ENCODE measurements around the gene SPTBN1. TPM values are rescaled to one million over a fixed set of nuclear protein-coding genes. Genes with fewer than 3 reads are reported as not detected.

Gene SPTBN1
- polyA plus RNA-seq, 1 donor: 327 TPM

- DNase-seq: no peak
These were observed 21.4 kb upstream of the SPTBN1 start for GRCh38 chr2:54434711-54435110.

- DNase-seq: no peak
These were observed 20.6 kb upstream of the SPTBN1 start for GRCh38 chr2:54435325-54436226.

- no peak for DNase-seq
These were observed 18.5 kb upstream of the SPTBN1 start for GRCh38 chr2:54437588-54437987.

GRCh38 chr2:54438271-54438670 is 17.9 kb upstream of the SPTBN1 start:
- DNase-seq: no peak

- DNase-seq: no peak
These were observed 16.5 kb upstream of the SPTBN1 start for GRCh38 chr2:54439582-54439981.

- DNase-seq: no peak
These were observed 16.1 kb upstream of the SPTBN1 start for GRCh38 chr2:54440050-54440449.

- no peak for DNase-seq
These were observed 11.6 kb upstream of the SPTBN1 start for GRCh38 chr2:54444503-54444902.

- DNase-seq: no peak
These were observed 10.0 kb upstream of the SPTBN1 start for GRCh38 chr2:54446122-54446521.

GRCh38 chr2:54446625-54447024 is 9.5 kb upstream of the SPTBN1 start:
- no peak for DNase-seq

- DNase-seq: no peak
These were observed 1.5 kb upstream of the SPTBN1 start for GRCh38 chr2:54454548-54455130.

- DNase-seq: peak; percentile 43
These were observed 980 bp upstream of the SPTBN1 start for GRCh38 chr2:54455131-54455562.

GRCh38 chr2:54456362-54456611 is 160 bp downstream of the SPTBN1 start:
- no peak for DNase-seq

GRCh38 chr2:54456612-54457322 is 640 bp downstream of the SPTBN1 start:
- DNase-seq: peak; percentile 49

- peak; percentile 45 for DNase-seq
These were observed 1.3 kb downstream of the SPTBN1 start for GRCh38 chr2:54457323-54458023.

GRCh38 chr2:54459037-54459441 is 2.9 kb downstream of the SPTBN1 start:
- DNase-seq: no peak

GRCh38 chr2:54461261-54461660 is 5.1 kb downstream of the SPTBN1 start:
- no peak for DNase-seq

- no peak for DNase-seq
These were observed 8.2 kb downstream of the SPTBN1 start for GRCh38 chr2:54464341-54464740.

- no peak for DNase-seq
These were observed 9.0 kb downstream of the SPTBN1 start for GRCh38 chr2:54465143-54465542.

GRCh38 chr2:54466870-54467269 is 10.7 kb downstream of the SPTBN1 start:
- DNase-seq: peak; percentile 35

GRCh38 chr2:54468673-54469072 is 12.5 kb downstream of the SPTBN1 start:
- DNase-seq: no peak

- DNase-seq: no peak
These were observed 13.4 kb downstream of the SPTBN1 start for GRCh38 chr2:54469484-54470053.

- no peak for DNase-seq
These were observed 14.3 kb downstream of the SPTBN1 start for GRCh38 chr2:54470266-54470938.
